HCT116 (cell line): ENCODE data around the gene FAT2. TPM values are rescaled to one million over a fixed set of nuclear protein-coding genes. Genes with fewer than 3 reads are reported as not detected.

Experiments used
- ATAC-seq: fragments of 200-7000 bp; cut with Tn5 transposase; 2 replicates; pipeline ENCODE4 v1.9.1; 2020; ENCODE audit warnings: mild to moderate bottlenecking, moderate library complexity
- BruUV-seq: library from RNA; stranded (reverse); fragments of 400-500 nt; replicated peaks from 2 replicates; lab custom pipeline; 2021; lab: Mats Ljungman, UMichigan
- CTCF ChIA-PET: fragments of 300-600 bp; sonication (Branson Sonifier 250); formaldehyde crosslinking; loops from one replicate; lab custom pipeline; 2021; ENCODE audit warnings: antibody characterized with exemption; lab: Charles Lee
- POLR2A ChIA-PET: fragments of 300-600, 350-600 bp; sonication (Branson Sonifier 250); formaldehyde crosslinking; loops from one replicate; lab custom pipeline; 2021; ENCODE audit warnings: antibody characterized with exemption; lab: Charles Lee
- RAD21 ChIA-PET, 2 experiments: fragments of 300-600 bp; sonication (Branson Sonifier 250); formaldehyde crosslinking; loops; one replicate each; lab custom pipeline; 2023; ENCODE audit warnings: low total read pairs in 2 of 2; ENCODE audit not compliant: uncharacterized antibody in 2 of 2, unreplicated experiment in 2 of 2, low non-redundant PET in 1 of 2; lab: Charles Lee
- DNase-seq: peaks from one replicate; pipeline ENCODE4 v3.0.0-alpha.2; 2010; ENCODE audit warnings: low read depth, low spot score
- H2AFZ ChIP-seq: fragments of 200-600 bp; shearing (Covaris generic), sonication (generic); 2 replicates; pipeline ENCODE4 v1.6.1; 2017; ENCODE audit warnings: low read depth, mixed run types, mixed read lengths, antibody characterized with exemption, low read length; ENCODE audit not compliant: poor library complexity, severe bottlenecking
- H3K27ac ChIP-seq: 2 replicates; pipeline ENCODE4 v1.5.1; 2012; ENCODE audit warnings: low read depth, low read length
- H3K27me3 ChIP-seq: fragments of 200-600 bp; sonication (generic); 2 replicates; pipeline ENCODE4 v1.6.1; 2016; ENCODE audit warnings: mixed run types, low read length, mixed read lengths; ENCODE audit not compliant: insufficient read depth
- H3K36me3 ChIP-seq, 2 experiments: fragments of 200-500 bp in 1 of 2; fragments of 200-600 bp in 1 of 2; sonication (Bioruptor generic) in 1 of 2; sonication (generic) in 1 of 2; 2 replicates each; pipeline versions ENCODE4 v1.5.1 to v1.6.1; 2014 to 2016; ENCODE audit warnings: low read length in 2 of 2, inconsistent platforms in 1 of 2, mixed read lengths in 1 of 2, mixed run types in 1 of 2; ENCODE audit not compliant: insufficient read depth in 2 of 2, control insufficient read depth in 1 of 2
- H3K4me1 ChIP-seq, 2 experiments: fragments of 200-600 bp in 1 of 2; sonication (generic) in 1 of 2; 2 replicates each; pipeline versions ENCODE4 v1.5.1 to v1.6.1; 2012 to 2017; ENCODE audit warnings: low read length in 2 of 2, inconsistent platforms in 1 of 2, mild to moderate bottlenecking in 1 of 2, mixed read lengths in 1 of 2, mixed run types in 1 of 2, moderate library complexity in 1 of 2; ENCODE audit not compliant: insufficient read depth in 2 of 2, control insufficient read depth in 1 of 2
- H3K4me2 ChIP-seq: fragments of 200-600 bp; sonication (generic); 2 replicates; pipeline ENCODE4 v1.6.1; 2017; ENCODE audit warnings: mixed run types, low read length, mixed read lengths
- H3K4me3 ChIP-seq, 2 experiments: fragments of 200-600 bp in 1 of 2; sonication (generic) in 1 of 2; replicated peaks in 1 of 2; 2 replicates each; pipeline ENCODE4 v1.5.1; 2011 to 2016; ENCODE audit warnings: low read length in 2 of 2, control low read depth in 1 of 2, low read depth in 1 of 2, mild to moderate bottlenecking in 1 of 2, mixed read lengths in 1 of 2, mixed run types in 1 of 2
- H3K79me2 ChIP-seq: fragments of 200-600 bp; sonication (generic); 2 replicates; pipeline ENCODE4 v1.6.1; 2017; ENCODE audit warnings: mild to moderate bottlenecking, mixed run types, low read length, moderate library complexity, mixed read lengths; ENCODE audit not compliant: insufficient read depth
- H3K9ac ChIP-seq: fragments of 200-600 bp; sonication (generic); 2 replicates; pipeline ENCODE4 v1.6.1; 2016; ENCODE audit warnings: low read length, mixed read lengths
- H3K9me2 ChIP-seq: fragments of 200-600 bp; sonication (generic), shearing (Covaris generic); 2 replicates; pipeline ENCODE4 v1.6.1; 2017; ENCODE audit warnings: mixed run types, mild to moderate bottlenecking, moderate library complexity; ENCODE audit not compliant: insufficient read depth
- H3K9me3 ChIP-seq, 2 experiments: fragments of 200-500 bp in 1 of 2; fragments of 200-600 bp in 1 of 2; sonication (Bioruptor generic) in 1 of 2; sonication (generic) in 1 of 2; 2 replicates each; pipeline ENCODE4 v1.6.1; 2014 to 2017; ENCODE audit warnings: low read length in 2 of 2, mixed read lengths in 2 of 2, inconsistent platforms in 1 of 2, low read depth in 1 of 2, mild to moderate bottlenecking in 1 of 2, mixed run types in 1 of 2, moderate library complexity in 1 of 2; ENCODE audit not compliant: control insufficient read depth in 1 of 2, insufficient read depth in 1 of 2
- H4K20me1 ChIP-seq: fragments of 200-600 bp; sonication (generic), shearing (Covaris generic); 2 replicates; pipeline ENCODE4 v1.6.1; 2017; ENCODE audit warnings: mixed run types, mild to moderate bottlenecking, moderate library complexity; ENCODE audit not compliant: insufficient read depth
- EGR1 ChIP-seq: IDR thresholded peaks from 2 replicates; pipeline ENCODE4 v1.6.1; 2012; ENCODE audit warnings: low read depth
- EZH2 ChIP-seq: fragments of 200-600 bp; sonication (generic); IDR thresholded peaks from 2 replicates; pipeline ENCODE4 v1.6.1; 2017; ENCODE audit warnings: antibody characterized with exemption, mixed run types
- FOSL1 ChIP-seq: IDR thresholded peaks from 2 replicates; pipeline ENCODE4 v1.6.1; 2012; ENCODE audit warnings: low read depth
- TCF7L2 ChIP-seq: IDR thresholded peaks from 2 replicates; pipeline ENCODE4 v1.7.0; 2011; ENCODE audit warnings: borderline replicate concordance, inconsistent platforms; ENCODE audit not compliant: insufficient read depth, insufficient read length; ENCODE audit errors: extremely low read depth
- ZFX ChIP-seq: fragments of 450-650 bp; IDR thresholded peaks from 2 replicates; pipeline ENCODE4 v1.6.1; 2017
- intact Hi-C: fragments of 100-400 bp; cut with micrococcal nuclease; formaldehyde crosslinking; loops from 2 replicates; pipeline ENCODE4 v1.10.0; 2022
- total RNA-seq: library from RNA; stranded (reverse); gene quantifications from one replicate; pipeline ENCODE4 v1.2.1, GENCODE V29; 2021; ENCODE audit not compliant: unreplicated experiment
- TF ChIP-seq, protein P1 (sequence below): IDR thresholded peaks from 2 replicates; pipeline ENCODE4 v1.6.1; 2012; ENCODE audit warnings: low read depth
- TF ChIP-seq, protein P2 (sequence below): IDR thresholded peaks from 2 replicates; pipeline ENCODE4 v1.6.1; 2011; ENCODE audit warnings: mild to moderate bottlenecking, low read length, moderate library complexity; ENCODE audit not compliant: insufficient replicate concordance; ENCODE audit errors: extremely low read depth

The FAT2 gene
- total RNA-seq, 1 experiment from 2014 or later = 0.05 TPM

- CTCF ChIA-PET = interaction anchor here (1.1 to 1.2 kb wide), 2 partner anchors 35 to 94 kb away, joined by 3 to 6 read pairs; no protein-coding TSS in a partner anchor
- RAD21 ChIA-PET = interaction anchor here in 1 of 2 experiments (1.2 kb wide), 1 partner anchor 35 kb away, joined by 3 read pairs; no protein-coding TSS in a partner anchor
- H3K79me2 ChIP-seq = no peaks in the 10 kb centered on the region
- no peaks in the 10 kb centered on the region for H3K36me3 ChIP-seq
- no peaks in the 10 kb centered on the region for H3K9me3 ChIP-seq
- no peak overlapping the region for H3K9ac ChIP-seq
- no peak overlapping the region for H3K27ac ChIP-seq
- no TSS peak for BruUV-seq
- intact Hi-C loops = no loop called here
- H3K4me2 ChIP-seq = 0 out of 2 replicates have a peak overlapping the region, but pooled peaks have one; percentile 45
- no peaks in the 10 kb centered on the region for H4K20me1 ChIP-seq
- POLR2A ChIA-PET = interaction anchor here (1.0 kb wide), 1 partner anchor 19 kb away, joined by 4 read pairs; no protein-coding TSS in a partner anchor
- peaks cover 33 to 52% of the 10 kb centered on the region in 2 experiments for H3K4me1 ChIP-seq
- no peak for ATAC-seq
- no peak overlapping the region for H2AFZ ChIP-seq
- no peak for DNase-seq
- H3K9me2 ChIP-seq = no peaks in the 10 kb centered on the region
- peaks cover 9% of the 10 kb centered on the region; the same call in 1 of the 2 replicates for H3K27me3 ChIP-seq
- TF ChIP-seq, protein P1, sequence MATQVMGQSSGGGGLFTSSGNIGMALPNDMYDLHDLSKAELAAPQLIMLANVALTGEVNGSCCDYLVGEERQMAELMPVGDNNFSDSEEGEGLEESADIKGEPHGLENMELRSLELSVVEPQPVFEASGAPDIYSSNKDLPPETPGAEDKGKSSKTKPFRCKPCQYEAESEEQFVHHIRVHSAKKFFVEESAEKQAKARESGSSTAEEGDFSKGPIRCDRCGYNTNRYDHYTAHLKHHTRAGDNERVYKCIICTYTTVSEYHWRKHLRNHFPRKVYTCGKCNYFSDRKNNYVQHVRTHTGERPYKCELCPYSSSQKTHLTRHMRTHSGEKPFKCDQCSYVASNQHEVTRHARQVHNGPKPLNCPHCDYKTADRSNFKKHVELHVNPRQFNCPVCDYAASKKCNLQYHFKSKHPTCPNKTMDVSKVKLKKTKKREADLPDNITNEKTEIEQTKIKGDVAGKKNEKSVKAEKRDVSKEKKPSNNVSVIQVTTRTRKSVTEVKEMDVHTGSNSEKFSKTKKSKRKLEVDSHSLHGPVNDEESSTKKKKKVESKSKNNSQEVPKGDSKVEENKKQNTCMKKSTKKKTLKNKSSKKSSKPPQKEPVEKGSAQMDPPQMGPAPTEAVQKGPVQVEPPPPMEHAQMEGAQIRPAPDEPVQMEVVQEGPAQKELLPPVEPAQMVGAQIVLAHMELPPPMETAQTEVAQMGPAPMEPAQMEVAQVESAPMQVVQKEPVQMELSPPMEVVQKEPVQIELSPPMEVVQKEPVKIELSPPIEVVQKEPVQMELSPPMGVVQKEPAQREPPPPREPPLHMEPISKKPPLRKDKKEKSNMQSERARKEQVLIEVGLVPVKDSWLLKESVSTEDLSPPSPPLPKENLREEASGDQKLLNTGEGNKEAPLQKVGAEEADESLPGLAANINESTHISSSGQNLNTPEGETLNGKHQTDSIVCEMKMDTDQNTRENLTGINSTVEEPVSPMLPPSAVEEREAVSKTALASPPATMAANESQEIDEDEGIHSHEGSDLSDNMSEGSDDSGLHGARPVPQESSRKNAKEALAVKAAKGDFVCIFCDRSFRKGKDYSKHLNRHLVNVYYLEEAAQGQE = no peak
- TF ChIP-seq EZH2 = no peak
- TF ChIP-seq TCF7L2 = no peak
- TF ChIP-seq ZFX = no peak
- TF ChIP-seq, protein P2, sequence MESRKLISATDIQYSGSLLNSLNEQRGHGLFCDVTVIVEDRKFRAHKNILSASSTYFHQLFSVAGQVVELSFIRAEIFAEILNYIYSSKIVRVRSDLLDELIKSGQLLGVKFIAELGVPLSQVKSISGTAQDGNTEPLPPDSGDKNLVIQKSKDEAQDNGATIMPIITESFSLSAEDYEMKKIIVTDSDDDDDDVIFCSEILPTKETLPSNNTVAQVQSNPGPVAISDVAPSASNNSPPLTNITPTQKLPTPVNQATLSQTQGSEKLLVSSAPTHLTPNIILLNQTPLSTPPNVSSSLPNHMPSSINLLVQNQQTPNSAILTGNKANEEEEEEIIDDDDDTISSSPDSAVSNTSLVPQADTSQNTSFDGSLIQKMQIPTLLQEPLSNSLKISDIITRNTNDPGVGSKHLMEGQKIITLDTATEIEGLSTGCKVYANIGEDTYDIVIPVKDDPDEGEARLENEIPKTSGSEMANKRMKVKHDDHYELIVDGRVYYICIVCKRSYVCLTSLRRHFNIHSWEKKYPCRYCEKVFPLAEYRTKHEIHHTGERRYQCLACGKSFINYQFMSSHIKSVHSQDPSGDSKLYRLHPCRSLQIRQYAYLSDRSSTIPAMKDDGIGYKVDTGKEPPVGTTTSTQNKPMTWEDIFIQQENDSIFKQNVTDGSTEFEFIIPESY = no peak
- TF ChIP-seq FOSL1 = no peak
- TF ChIP-seq EGR1 = no peak
- H3K4me3 ChIP-seq = no peak overlapping the region
These were observed 26.3 kb upstream of the FAT2 start for GRCh38 chr5:151617383-151617840.
